ENCODE measurements around the gene COL20A1. TPM values are rescaled to one million over a fixed set of nuclear protein-coding genes. Genes with fewer than 3 reads are reported as not detected.

Gene COL20A1
- total and polyA plus RNA-seq, 2 experiments from 2014 or later: 1.4 TPM; not detected in 1

GRCh38 chr20:63284544-63284949 lies 8.4 kb upstream of the COL20A1 start:
- no peak overlapping the region for H3K27ac ChIP-seq
- no peak overlapping the region for H3K4me3 ChIP-seq
- TF ChIP-seq CTCF (IDR thresholded peaks at IDR 0.05; ENCODE audit: low read depth, low read length): no peak
- no peak for DNase-seq (ENCODE audit: low read depth in 1 of 2, low spot score in 1 of 2)
- peaks cover 19% of the 10 kb centered on the region for H3K36me3 ChIP-seq
- H3K4me1 ChIP-seq (ENCODE audit: low read depth): no peaks in the 10 kb centered on the region
- no peaks in the 10 kb centered on the region for H3K27me3 ChIP-seq
- no peaks in the 10 kb centered on the region for H3K9me3 ChIP-seq (ENCODE audit: low read depth)

GRCh38 chr20:63284981-63285524 lies 7.9 kb upstream of the COL20A1 start:
- Histone ChIP-seq H3K4me3 (no peak overlapping the region), H3K4me1 (ENCODE audit: low read depth) (no peaks in the 10 kb centered on the region), H3K27me3 (no peaks in the 10 kb centered on the region), H3K36me3 (peaks cover 18% of the 10 kb centered on the region), H3K9me3 (ENCODE audit: low read depth) (no peaks in the 10 kb centered on the region), H3K27ac (no peak overlapping the region)
- no peak for TF ChIP-seq CTCF (IDR thresholded peaks at IDR 0.05; ENCODE audit: low read depth, low read length)
- no peak for DNase-seq (ENCODE audit: low read depth in 1 of 2, low spot score in 1 of 2)

GRCh38 chr20:63285636-63286615 lies 7.1 kb upstream of the COL20A1 start:
- Histone ChIP-seq H3K36me3 (peaks cover 15% of the 10 kb centered on the region), H3K27ac (no peak overlapping the region), H3K4me3 (no peak overlapping the region), H3K9me3 (ENCODE audit: low read depth) (no peaks in the 10 kb centered on the region), H3K27me3 (no peaks in the 10 kb centered on the region), H3K4me1 (ENCODE audit: low read depth) (no peaks in the 10 kb centered on the region)
- TF ChIP-seq CTCF (IDR thresholded peaks at IDR 0.05; ENCODE audit: low read depth, low read length): no peak
- no peak for DNase-seq (ENCODE audit: low read depth in 1 of 2, low spot score in 1 of 2)

GRCh38 chr20:63286781-63287696 lies 5.9 kb upstream of the COL20A1 start:
- Histone ChIP-seq H3K4me1 (ENCODE audit: low read depth) (no peaks in the 10 kb centered on the region), H3K9me3 (ENCODE audit: low read depth) (no peaks in the 10 kb centered on the region), H3K27ac (no peak overlapping the region), H3K4me3 (no peak overlapping the region), H3K36me3 (peaks cover 15% of the 10 kb centered on the region), H3K27me3 (no peaks in the 10 kb centered on the region)
- no peak for DNase-seq (ENCODE audit: low read depth in 1 of 2, low spot score in 1 of 2)
- TF ChIP-seq CTCF (IDR thresholded peaks at IDR 0.05; ENCODE audit: low read depth, low read length): no peak
